NCI-H1694 treated with DMSO at 0.1 percent for 48 hours (cell line): ENCODE data around the gene TCEA3.

ENCODE experiments used
- DNase-seq: peaks from one replicate; lab custom pipeline; 2025; lab: John Stamatoyannopoulos, UW

TCEA3 gene

DNA sequence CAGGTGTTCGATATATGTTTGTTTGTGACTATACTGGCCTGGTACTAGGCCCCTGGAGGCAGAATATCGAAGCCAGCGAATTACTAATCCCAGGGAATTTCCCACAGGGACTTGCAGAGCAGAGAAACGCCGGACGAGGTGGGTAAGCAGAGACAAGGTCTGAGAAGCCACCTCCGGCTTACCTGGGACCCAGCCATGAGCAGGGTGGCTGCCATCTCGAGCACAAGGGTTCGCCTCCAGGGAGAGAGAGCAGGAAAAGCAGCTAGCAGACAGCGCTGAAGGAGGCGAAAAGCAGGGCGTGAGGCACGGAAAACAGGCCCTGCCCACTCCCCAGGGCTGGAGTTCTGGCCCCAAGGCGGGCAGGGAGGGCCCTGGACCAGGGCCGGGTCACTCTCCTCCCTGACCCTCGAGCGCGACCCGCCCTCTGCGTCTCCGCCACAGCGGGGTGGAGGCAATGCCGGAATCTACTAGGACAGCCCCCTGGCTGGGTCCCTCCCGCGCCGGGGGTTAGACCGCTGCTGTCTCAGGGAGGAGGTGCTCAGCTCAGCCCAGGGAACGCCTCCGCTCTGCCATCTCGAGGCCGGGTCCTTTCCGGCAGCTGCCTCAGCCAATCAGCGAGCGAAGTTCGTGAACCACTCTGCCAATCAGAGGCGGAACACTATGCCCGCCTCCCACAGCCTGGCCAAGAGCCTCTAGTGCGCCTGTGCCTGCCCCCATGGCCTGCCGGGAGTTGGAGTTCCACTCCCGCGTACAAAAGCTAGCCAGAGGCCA lies 56.6 kb downstream of the TCEA3 start:
- peak; percentile 94 for DNase-seq

DNA sequence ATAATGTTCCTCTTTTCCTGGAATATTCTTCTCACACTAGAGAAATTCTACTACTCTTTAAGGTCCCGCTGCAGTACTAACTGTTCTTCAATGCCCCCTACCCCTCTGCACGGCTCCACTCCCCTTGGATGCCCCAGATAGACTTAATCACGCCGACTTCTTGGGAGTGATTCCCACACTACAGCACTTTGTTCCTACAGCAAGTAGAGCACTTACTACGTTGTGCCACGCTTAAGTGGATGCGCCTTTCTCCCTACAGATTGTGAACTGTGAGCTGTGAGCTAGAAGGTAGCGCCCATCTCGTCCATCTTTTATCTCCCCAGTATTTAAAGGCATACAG lies 57.1 kb downstream of the TCEA3 start:
- DNase-seq: no peak

DNA sequence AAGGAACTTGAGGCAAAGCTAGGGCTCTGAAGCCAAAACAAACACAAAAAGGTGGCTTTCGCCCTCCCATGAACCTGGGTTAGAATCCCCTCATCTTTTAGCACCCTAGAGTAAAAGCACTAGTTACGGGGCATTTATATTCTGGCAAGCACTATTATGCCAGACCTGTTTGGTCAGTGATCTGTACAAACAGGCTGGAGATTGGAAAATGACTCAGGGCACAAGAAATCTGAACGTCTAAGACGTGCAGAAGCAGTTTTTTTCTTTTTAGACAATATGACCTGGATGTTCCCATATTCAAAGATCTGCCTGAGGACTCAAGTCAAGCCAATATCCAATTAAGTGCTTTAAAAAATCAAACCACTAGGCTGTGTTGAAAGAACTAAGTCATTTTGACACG lies 58.0 kb downstream of the TCEA3 start:
- no peak for DNase-seq

DNA sequence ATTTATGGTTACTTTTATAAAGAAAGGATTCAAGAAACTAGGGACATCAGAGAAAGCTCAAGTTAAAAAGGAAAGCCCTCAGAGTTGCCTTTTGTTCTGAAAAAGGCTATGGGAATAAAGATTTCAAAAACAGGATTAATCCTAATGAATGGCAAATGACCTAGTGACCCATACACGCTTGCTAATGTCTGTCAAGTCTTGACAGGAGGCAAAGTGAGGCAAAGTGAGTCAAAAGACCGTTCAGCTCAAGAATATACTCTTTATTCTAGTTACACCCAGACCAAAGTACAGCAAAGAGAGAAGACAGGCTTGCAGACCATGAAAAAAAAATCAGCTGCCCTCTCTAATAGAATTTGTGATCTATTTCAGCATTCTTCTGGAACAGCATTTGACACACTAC lies 58.4 kb downstream of the TCEA3 start:
- no peak for DNase-seq

DNA sequence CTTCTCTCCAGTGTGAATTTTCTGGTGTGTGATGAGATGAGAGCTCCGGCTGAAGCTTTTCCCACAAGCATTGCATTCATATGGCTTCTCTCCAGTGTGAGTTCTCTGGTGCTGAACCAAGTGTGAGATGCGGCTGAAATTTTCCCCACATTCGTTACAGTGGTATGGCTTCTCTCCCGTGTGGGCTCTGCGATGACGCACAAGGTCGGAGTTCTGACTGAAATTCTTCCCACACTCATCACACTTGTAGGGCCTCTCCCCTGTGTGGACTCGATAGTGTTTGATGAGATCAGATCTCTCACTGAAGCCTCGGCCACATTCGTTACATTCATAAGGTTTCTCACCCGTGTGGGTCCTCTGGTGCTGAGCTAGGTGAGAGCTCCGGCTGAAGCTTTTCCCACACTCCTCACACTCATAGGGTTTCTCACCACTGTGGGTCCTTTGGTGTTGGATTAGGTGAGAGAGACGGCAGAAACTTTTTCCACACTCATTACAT lies 62.3 kb downstream of the TCEA3 start:
- DNase-seq: no peak

DNA sequence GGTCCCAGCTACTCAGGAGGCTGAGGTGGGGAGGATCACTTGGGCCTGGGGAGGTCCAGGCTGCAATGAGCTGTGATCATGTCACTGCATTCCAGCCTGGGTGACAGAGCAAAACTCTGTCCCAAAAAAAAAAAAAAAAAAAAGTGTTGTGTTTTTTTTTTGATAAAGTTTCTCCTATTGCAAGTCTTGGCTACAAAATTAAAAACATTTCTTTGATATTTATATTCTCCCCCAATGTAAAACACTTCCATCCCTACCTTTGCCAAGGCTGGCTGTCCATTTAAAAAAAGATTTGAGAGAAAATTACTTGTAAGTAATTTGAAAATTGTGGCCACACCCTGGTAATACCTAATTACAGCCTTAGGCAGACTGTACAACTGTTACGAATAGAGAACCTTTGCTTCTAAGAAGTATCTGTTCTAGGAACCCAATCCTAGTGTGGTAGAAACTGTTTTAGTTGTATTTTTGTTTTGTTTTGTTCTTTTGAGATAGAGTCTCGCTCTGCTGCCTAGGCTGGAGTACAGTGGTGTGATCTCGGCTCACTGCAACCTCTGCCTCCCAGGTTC lies 66.2 kb downstream of the TCEA3 start:
- no peak for DNase-seq

DNA sequence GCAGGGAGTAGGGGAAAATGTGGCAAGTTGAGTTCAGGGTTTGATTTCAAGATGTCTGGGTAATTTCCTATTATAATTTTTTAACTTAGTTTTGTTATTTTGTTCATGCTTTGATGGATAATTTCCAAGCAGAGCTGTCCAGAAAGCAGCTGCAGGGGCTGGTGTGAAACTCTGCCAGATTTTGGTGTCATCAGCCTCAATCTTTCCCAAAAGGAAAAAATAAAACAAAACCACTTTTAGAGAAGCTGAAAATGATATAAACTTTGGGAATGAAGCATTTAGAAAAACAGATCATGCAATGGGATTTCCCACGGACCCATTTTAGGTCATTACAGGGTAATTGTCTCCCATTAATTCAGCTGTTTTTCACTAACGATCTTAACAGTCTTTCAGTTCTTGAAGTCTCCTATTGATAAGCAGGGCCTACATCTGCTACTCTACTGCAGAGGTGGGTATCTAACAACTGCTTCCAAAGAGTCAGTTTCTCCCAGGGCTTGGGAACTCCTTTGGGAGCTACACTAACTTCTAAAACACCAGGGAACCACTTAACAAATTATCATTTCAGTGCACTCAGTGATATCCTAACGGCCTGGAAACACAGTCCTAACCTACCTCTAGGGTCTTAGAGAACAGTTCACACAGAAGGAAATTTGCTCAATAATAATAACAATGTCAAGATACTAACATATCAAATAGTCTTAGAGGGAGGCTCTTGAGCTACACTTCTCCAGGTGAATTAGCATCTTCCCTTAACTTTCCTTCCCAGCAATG lies 67.2 kb downstream of the TCEA3 start:
- no peak for DNase-seq

DNA sequence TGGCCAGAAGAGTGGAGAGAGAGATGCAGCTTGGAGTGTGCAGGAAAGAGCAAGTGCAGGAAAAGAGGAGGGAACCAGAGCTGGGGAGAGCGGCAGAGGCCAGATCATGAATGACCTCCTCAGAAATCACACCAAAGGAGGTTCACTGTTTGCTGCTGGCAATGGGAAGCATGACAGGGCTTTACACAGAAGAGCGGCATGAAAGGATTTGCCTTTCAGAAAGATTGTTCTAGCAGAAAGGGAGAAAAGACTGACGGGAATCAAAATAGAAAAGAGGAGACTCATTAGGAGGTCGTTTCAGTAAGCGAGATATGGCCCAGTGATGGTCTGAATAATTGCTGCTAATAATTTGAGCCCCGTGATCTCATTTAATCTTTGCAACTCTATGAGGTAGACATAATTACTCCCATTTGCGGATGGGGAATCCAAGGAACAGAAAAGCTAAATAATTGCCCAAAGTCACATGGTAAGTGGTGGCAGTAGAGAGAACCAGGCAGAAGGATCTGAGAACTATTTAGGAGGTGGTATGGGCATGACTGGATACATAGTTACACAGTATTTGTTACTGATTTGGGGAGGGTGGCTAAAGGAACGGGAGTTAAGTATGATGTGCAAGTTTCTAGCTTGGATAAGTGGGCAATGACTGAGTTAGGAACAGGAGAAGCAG lies 67.9 kb downstream of the TCEA3 start:
- no peak for DNase-seq

DNA sequence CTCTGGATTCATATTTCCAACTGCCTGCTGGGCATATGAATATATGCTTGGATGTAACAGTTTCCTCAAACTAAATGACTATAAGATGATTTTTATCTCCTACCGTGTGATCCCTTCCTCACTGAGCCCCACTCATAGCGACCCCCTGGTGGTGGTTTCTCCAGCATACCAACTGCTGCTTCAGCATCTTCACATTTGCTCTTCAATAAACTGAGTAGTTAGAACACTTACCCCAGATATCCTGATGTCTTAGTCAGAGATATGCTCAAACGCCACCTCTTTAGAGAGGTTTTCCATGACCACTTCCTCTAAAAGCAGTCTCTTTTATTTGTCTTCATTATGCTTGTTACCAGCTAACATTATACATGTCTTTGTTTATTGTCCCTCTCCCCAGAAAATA lies 70.3 kb downstream of the TCEA3 start:
- no peak for DNase-seq

DNA sequence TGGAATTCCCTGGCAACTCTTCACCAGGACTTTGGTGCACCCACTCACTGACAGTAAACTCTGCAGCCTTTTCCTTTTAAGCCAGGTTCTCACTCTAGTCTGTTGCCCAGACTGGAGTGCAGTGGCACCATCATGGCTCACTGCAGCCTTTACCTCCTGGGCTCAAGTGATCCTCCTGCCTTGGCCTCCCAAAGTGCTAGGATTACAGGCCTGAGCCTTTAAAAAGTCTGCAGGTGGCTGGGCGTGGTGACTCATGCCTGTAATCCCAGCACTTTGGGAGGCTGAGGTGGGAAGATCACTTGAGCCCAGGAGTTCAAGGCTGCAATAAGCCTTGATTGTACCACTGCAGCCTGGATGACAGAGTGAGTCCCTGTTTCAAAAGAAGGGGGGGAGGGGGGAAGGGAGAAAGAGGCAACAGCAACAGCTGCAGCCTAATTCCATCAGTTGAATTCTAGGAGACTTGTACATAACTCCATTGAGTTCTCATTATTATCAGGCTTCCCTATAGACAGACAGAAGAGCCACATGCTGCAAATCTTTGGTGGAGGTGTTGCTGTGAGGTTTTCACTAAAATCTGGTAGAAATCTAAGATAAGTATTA lies 72.4 kb downstream of the TCEA3 start:
- DNase-seq: no peak

DNA sequence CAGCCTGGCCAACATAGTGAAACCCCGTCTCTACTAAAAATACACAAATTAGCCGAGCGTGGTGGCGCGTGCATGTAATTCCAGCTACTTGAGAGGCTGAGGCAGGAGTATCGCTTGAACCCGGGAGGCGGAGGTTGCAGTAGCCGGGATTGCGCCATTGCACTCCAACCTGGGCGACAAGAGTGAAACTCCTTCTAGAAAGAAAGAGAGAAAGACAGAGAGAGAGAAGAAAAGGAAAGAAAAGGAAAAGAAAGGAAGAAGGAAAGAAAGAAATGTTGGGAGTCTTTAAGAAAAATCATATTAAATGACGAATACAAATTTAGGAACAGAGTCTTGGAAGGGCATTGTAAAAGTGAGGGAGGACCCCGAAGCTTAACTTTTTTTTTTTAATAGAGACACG lies 78.6 kb downstream of the TCEA3 start:
- no peak for DNase-seq

DNA sequence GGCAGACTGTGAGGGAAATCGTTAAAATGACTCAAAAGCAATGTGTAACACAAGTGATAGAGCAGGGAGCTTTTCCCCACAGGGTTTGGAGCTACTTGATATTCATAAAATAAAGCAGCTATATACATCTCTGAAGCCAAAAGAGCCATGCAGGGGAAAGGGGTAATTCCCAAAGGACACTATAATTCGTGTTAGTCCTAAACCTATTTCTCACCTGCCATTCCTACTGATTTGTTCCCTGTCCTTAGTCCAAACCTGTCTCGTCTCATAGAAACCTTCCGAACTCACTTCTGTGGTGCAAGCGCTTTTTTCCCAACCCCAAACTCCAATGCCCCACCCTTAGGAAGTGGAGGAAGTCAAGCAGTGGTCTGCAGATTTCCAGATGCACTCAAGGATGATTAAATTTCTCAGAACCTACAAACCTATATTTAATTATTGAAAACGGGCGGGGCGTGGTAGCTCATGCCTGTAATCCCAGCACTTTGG lies 79.5 kb downstream of the TCEA3 start:
- peak; percentile 38 for DNase-seq

DNA sequence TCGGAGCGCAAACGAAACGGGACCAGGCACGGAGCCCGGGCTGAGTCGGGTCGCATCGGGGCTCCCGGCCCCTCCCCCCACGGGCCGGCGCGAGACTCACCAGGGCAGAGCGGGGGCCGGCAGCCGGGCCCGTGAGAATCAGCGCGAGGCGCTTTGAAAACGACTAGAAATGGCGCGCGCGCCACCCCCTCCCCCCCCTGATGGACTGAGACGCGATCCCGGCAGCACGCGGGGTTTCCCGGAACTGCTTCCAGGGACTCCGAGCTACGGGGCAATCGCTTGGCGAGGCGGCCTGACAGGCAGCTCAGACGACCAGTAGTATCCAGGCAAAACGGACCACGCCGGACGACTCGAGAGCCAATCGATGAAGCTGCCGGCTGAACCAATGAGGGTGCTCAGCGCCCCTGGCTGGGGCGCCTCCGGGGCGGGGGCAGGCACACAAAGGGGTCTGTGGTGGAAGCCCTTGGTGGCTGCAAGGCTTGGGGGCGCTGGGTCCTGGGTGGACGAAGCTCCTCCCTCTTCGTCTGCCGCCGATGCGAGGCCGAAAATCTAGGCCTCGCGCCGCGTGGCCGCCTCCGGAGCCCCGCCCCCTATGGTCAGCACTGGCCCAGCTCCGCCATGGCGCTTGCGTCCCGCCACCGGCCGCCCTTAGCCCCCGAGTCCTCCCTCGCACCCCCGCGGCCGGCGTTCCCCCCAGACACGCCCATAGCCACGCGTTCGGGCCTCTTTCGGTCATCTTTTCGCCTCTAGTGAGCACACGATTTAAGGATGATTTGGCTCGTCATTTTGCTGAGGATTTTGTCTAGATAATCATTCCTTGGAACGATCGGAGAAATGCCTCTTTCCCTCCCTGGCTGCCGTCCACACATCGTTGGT lies 80.2 kb downstream of the TCEA3 start, which contains the start of gene HNRNPR:
Gene HNRNPR, minus strand, starts transcription at position 174 of the 876 bp plus-strand sequence. CDS start 3,276 bp downstream, outside the sequence.
- DNase-seq: peak; percentile 97

DNA sequence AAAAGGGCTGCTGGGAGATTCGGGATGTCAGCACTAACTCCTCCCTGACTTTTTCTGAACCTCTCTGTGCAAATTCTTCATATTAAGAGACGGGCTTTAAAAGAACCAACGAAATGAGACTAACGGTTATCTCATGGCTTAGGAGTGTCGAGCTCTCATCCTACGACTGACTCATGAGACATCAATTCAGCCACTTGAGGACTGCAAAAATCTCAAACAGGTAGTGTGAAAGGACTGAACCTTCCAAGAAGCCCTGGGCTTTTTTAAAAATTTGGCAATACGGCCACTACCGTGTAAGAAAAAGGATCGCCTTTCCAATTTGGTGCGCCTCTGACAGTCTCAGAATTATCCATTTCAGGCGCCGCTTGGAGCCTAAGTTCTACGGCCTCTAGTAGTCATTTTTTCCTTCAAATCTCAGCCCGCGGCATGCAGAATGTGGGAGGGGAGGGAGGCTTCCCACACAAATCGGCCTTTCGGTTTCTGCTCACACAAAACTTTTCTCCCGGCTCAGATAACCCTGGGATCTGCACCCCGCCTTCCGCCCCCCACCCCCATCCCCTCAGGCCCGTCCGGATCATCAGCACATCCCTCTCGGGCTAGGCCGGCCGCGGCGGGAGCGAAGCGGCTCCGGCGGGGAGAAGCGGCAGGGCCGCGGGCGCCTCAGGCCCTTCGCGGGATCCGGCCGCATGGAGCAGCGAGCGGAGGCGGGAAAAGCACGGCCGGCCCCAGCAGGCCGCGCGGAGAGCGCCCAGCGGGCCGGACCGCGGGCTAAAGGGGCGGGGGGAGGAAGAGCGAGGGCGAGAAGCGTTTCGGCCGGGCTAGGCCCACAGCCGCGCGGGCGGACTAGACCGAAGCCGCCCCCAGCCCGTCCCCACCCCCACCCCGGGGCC lies 81.1 kb downstream of the TCEA3 start:
- peak; percentile 23 for DNase-seq

DNA sequence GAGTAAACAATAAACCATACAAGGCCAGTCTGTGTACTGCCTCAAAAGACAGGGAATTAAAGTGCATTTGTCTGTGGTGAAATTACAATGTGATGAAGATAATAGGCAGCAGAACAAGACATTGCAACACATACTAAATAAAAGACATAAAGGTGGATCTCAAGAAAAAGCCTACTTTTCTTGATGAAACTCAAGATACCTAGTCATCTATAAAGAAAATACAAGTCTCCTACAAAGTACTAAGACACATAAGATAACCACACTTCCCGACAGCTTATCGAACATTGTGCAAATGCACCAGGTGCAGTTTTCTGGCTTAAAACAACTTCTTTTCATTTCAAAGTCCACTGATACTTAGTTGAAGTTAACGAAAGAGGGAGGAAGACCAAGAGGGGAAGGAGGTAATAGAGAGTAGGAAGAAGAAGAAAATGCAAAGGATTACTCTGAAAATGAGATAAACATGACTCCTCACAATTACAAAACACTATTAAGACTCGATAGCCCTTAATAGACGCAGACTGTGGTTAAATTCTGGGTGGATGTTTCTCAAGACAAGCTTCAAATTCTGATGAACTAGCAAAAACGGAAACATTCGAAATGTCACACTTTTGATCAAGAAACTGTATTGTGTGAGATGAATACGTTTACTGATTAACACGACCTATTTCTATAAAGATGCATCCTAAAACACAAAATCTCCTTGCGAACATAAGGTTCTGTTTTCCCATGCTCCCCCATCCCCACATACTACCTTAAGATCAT lies 82.4 kb downstream of the TCEA3 start:
- no peak for DNase-seq

DNA sequence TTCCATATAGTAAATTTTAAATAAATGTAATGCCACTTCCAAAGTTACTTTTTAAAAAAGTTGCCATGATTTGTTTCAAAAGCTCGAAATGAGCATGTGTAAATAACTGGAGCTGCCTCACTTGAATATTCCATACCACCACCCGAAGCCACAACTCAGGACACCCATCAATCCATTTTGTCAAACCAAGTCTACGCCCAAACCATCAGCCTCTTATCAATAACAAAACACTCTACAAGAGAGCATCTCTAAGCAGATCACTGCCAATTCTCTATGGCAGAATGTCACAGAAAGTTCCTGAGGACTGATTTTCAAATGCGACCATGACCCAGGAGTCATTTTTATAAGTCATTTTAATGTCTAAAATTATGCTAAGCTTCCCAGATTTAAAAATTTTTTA lies 84.9 kb downstream of the TCEA3 start:
- DNase-seq: no peak

DNA sequence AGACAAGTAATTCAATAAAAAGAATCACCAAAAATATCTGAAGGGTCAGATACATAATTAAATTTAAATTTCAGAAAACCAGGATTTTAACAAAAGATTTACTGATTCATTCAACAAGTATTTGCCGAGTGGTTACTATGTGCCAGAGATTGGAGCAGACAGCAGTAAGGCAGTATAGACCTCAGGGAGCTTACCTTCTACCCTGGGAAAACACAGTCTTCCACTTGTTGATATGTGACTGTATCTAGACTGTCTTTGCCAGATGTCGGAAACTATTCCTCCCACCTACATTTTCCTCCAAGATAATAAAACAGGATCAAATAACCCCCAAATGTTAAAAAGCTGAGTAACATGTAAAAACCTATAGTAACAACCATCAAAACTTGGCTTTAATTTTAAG lies 86.7 kb downstream of the TCEA3 start:
- DNase-seq: no peak

DNA sequence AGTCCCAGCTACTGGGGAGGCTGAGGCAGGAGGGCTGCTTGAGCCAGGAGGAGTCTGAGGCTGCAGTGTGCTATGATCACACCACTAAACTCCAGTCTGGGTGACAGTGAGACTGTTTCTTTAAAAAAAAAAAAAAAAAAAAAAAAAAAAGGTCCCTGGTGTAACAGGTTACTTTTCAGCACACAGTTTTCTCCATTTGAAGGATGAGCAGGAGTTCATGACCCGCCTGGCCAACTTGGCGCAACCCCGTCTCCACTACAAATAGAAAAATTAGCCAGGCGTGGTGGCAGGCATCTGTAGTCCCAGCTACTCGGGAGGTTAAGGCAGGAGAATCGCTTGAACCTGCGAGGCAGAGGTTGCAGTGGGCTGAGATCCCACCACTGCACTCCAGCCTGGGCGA lies 92.8 kb downstream of the TCEA3 start:
- DNase-seq: no peak
